ENCODE results near the gene TMEM53. TPM values are rescaled to one million over a fixed set of nuclear protein-coding genes. Genes with fewer than 3 reads are reported as not detected.

Gene TMEM53
- total and polyA plus RNA-seq, 8 donors: 2.4 to 22.8 (median 7.0) TPM

- Histone ChIP-seq H3K27ac (no peak overlapping the region), H3K27me3 (no peaks in the 10 kb centered on the region), H3K4me1 (peaks cover 0 to 29% (median 4%) of the 10 kb centered on the region in 4 donors), H3K4me3 (no peak overlapping the region), H3K36me3 (no peaks in the 10 kb centered on the region), H3K9me3 (no peaks in the 10 kb centered on the region)
- 9 to 33% (median 16%) methylated on average over 1 of the region's 1 CpG for WGBS, 5 donors
- no peak for TF ChIP-seq CTCF (IDR thresholded peaks at IDR 0.05)
- no peak for TF ChIP-seq EP300 (IDR thresholded peaks at IDR 0.05)
- no peak for TF ChIP-seq POLR2A (IDR thresholded peaks at IDR 0.05)
- no peak for TF ChIP-seq POLR2AphosphoS5 (IDR thresholded peaks at IDR 0.05)
- DNase-seq: no peak
- intact Hi-C loops (cut with DNase I; ENCODE audit: low total_unique reads): no loop called here
Observed at GRCh38 chr1:44717653-44718052, 43.4 kb upstream of the TMEM53 start.

GRCh38 chr1:44717156-44717555, 42.9 kb upstream of the TMEM53 start:
- WGBS, 5 donors: 81 to 88% (median 85%) methylated on average over 4 of the region's 4 CpGs
- Histone ChIP-seq H3K9me3 (no peaks in the 10 kb centered on the region), H3K4me1 (peaks cover 0 to 25% (median 4%) of the 10 kb centered on the region in 4 donors), H3K36me3 (no peaks in the 10 kb centered on the region), H3K27me3 (no peaks in the 10 kb centered on the region), H3K4me3 (no peak overlapping the region), H3K27ac (no peak overlapping the region)
- TF ChIP-seq CTCF (IDR thresholded peaks at IDR 0.05) (no peak), EP300 (IDR thresholded peaks at IDR 0.05) (no peak), POLR2AphosphoS5 (IDR thresholded peaks at IDR 0.05) (no peak), POLR2A (IDR thresholded peaks at IDR 0.05) (no peak)
- DNase-seq: no peak
- intact Hi-C loops (cut with DNase I; ENCODE audit: low total_unique reads): no loop called here

- peak overlapping the region in 2 of 5 donors; percentile 7 to 14 for H3K27ac ChIP-seq
- DNase-seq: peak; percentile 72 to 92
- peaks cover 0 to 23% (median 4%) of the 10 kb centered on the region in 4 donors for H3K4me1 ChIP-seq
- H3K27me3 ChIP-seq: no peaks in the 10 kb centered on the region
- no peaks in the 10 kb centered on the region for H3K9me3 ChIP-seq
- intact Hi-C loops (cut with DNase I; ENCODE audit: low total_unique reads): no loop called here
- TF ChIP-seq POLR2A (IDR thresholded peaks at IDR 0.05): no peak
- TF ChIP-seq EP300 (IDR thresholded peaks at IDR 0.05): no peak
- TF ChIP-seq CTCF (IDR thresholded peaks at IDR 0.05): peak in 5 of 7 experiments; percentile 69 to 93 (median 84)
- WGBS, 5 donors: 5 to 13% (median 10%) methylated on average over 9 of the region's 9 CpGs
- H3K36me3 ChIP-seq: no peaks in the 10 kb centered on the region
- H3K4me3 ChIP-seq: no peak overlapping the region
Observed at GRCh38 chr1:44714944-44715571, 40.8 kb upstream of the TMEM53 start.

GRCh38 chr1:44714532-44714931, 40.3 kb upstream of the TMEM53 start:
- TF ChIP-seq POLR2A (IDR thresholded peaks at IDR 0.05) (no peak), CTCF (IDR thresholded peaks at IDR 0.05) (no peak), POLR2AphosphoS5 (IDR thresholded peaks at IDR 0.05) (no peak), EP300 (IDR thresholded peaks at IDR 0.05) (no peak)
- DNase-seq: no peak
- no peaks in the 10 kb centered on the region for H3K27me3 ChIP-seq
- peaks cover 0 to 23% (median 4%) of the 10 kb centered on the region in 4 donors for H3K4me1 ChIP-seq
- no peak overlapping the region for H3K4me3 ChIP-seq
- H3K9me3 ChIP-seq: no peaks in the 10 kb centered on the region
- 87 to 94% (median 89%) methylated on average over 7 of the region's 7 CpGs for WGBS, 5 donors
- no peaks in the 10 kb centered on the region for H3K36me3 ChIP-seq
- H3K27ac ChIP-seq: peak overlapping the region in 1 of 5 donors; percentile 7
- intact Hi-C loops (cut with DNase I; ENCODE audit: low total_unique reads): no loop called here

All from stomach (tissue), 9 donors.